ENCODE results near the gene COG3.

GRCh38 chr13:45466359-45466758 lies 1.6 kb downstream of the COG3 start:
- TF ChIP-seq CTCF (conservative IDR thresholded peaks at IDR 0.05 in 1 of 2, IDR thresholded peaks at IDR 0.05 in 1 of 2; ENCODE audit: low read depth in 1 of 2, low read length in 2 of 2), result no peak
- no peak for TF ChIP-seq EZH2 (IDR thresholded peaks at IDR 0.05; ENCODE audit: low read length, missing control alignments)

Data from fibroblast of lung (primary cell).